NCI-H146 treated with DMSO at 0.1 percent for 48 hours (cell line): Measurements from ENCODE around the gene CPNE5.
A peak's percentile ranks its signal among the peaks of the same experiment; 100 is the strongest.

Source experiments
- DNase-seq: peaks from one replicate; lab custom pipeline; 2025; ENCODE audit not compliant: unreplicated experiment; lab: John Stamatoyannopoulos, UW

CPNE5 gene

DNA sequence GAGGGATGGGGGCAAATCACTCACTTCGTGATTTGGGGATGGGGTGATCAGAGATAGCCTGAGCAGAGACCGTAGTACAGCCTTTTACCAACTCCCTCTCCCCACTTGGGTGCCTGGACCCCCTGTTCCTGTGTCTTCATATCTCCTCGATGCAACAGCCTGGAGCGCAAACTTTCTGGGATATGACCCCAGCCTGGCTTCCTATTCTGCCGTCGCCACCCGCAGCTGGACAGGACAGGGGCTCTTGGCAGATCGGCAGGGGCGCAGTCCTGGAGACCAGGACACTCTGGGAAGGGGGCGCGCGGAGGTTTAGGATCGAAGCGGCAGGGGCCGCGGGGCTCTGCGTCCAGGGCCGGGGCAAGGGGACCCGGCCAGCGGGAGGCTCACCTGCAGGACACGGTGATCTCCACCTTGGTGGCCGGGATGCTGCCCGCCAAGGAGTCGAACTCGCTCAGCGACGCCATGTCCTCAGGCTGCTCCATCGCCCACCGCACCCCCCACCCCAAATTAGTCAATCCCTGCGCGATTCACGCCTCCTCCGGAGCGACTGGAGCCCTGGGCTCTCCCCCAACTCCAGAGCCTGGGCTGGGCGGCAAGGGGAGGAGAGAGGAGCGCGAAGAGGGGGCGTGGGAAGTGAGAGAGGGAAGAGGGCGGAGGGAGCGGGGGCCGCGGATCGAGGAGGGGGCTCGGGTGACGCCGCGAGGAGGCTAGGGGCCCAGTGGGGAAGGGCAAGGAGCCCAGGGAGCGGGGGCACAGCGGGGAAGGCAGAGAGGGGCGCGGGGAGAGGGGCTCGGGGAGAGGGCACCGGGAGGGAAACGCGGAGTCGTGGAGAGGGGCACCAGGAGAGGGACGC is at the start of gene CPNE5:
TSS of gene CPNE5 (minus strand) at position 549 of the 853 bp plus-strand sequence. CDS start at position 482, 67 bp downstream.
- DNase-seq = no peak

DNA sequence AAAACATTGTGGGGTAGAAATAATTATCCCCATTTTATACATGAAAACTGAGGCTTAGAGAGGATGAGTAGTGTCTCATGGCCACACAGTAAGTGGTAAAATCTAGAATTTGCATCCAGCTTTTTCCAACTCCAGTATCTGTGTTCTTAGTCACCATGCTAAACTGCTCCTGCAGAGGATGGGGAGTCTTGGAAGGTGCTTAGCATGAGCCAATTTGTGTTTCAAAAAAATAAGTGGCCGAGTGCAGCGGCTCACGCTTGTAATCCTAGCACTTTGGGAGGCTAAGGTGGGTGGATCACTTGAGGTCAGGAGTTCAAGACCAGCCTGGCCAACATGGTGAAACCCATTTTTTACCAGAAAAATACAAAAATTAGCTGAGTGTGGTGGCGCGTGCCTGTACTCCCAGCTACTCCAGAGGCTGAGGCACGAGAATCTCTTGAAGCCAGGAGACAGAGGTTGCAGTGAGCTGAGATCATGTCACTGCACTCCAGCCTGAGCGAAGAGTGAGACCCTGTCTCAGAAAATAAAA is 48.9 kb upstream of the CPNE5 start:
- no peak for DNase-seq

DNA sequence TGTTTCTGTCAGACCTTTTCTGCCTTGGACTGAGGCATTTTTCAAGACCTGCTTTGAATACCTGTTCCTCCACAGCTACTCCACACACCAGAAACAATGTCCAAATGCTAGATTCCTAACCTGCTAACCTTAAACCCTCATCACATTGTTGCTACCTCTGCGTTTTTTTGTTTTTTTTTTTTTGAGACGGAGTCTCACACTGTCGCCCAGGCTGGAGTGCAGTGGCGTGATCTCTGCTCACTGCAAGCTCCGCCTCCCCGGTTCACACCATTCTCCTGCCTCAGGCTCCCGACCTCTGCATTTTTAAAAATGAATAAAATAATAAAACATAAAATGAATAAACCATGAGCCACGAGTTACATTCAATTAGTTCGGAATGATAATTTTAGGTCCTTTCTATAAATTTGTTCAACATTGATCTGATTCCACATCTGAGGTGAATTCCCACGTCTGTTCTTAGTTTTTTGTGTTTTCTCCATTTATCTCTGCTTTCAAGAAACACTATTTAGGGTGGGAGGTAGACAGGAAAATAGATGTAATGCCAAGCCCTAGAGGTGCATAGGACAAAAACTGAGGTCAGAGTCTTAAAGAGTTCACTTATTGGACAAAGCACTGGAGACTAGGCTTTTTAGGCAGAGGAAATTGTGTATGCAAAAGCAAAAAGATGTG is 47.8 kb upstream of the CPNE5 start:
- no peak for DNase-seq

DNA sequence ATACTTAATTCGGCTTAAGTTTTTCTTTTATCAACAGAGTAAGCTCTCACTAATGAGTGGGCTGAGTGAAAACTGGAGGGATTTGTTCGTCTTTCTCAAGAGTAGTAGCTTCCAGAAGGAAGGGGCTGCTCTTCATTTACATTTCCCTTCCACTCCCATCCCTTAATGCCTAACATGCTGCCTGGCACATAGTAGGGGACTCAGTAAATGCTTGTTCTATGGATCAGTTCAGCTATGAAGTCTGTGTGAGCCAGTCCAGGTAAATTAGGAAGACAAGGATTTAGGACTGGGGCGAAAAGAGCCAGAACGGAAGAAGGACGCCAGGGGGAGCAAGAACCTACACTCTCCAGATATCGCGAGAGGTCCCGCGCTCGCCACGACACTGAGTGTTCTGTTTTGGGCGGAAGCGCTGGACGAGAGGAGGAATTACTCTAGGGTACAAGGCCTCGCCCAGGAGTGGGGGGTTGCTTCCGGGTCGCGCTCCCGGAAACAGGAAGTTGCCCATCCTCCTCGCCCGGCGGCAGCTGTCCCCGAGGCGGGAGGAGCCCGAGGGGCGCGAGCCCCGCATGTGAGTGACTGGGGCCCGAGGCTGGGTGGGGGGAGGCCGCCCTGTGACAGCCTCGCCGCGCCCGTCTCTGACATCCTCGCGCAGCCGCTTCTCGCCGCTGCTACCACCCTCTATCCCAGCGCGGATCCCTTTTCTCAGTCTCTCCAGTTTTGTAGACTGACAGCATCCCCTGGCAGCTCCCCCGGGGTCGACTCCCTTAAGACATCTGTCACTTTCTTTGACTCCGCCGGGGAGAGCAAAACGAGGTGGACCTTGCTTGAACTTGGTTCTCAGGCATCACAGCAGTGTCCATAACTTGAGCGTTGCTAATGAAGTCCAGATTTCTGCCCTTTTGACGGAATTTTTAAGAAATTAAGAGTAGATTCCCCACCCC is 46.5 kb upstream of the CPNE5 start, which contains the start of gene C6orf89:
TSS of gene C6orf89 (plus strand) at position 492 of the 941 bp plus-strand sequence. CDS start 13,493 bp downstream, outside the sequence.
- peak; percentile 93 for DNase-seq

DNA sequence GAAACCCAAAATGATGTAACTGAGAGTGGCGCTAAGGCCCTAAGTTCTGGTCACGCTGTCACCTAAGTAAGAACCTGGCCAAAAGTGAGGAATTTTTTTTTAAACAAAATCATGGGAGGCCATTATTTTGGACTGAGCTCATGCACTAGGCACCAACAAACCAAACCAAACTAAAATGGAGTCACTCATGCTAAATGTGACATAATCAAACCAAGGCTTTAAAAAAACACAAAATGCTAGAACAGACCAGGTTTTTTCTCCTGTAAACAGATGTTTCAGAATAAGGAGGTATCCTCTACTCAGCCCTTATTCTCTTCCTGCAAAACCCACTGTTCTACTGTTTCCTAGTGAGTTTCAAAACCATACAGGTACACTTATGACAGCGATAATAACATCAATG is 45.4 kb upstream of the CPNE5 start:
- no peak for DNase-seq

DNA sequence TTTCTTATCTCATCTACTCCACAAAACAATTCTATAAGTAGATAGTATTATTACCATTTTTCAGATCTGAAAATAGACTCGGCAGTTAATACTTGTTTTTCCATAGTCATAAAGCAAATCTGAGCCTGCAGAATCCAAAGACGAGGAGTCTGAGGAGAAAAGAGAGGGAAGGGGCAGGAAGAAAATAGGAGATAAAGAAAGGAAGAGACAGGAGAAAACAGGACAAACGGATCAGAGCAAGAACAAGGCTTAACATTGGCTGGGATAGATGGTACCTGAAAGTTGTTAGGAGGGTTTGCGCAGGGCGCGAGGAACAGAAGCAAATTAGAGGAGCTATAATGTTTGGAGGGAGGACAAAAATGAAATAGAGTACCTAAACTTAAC is 36.0 kb upstream of the CPNE5 start:
- DNase-seq = no peak

DNA sequence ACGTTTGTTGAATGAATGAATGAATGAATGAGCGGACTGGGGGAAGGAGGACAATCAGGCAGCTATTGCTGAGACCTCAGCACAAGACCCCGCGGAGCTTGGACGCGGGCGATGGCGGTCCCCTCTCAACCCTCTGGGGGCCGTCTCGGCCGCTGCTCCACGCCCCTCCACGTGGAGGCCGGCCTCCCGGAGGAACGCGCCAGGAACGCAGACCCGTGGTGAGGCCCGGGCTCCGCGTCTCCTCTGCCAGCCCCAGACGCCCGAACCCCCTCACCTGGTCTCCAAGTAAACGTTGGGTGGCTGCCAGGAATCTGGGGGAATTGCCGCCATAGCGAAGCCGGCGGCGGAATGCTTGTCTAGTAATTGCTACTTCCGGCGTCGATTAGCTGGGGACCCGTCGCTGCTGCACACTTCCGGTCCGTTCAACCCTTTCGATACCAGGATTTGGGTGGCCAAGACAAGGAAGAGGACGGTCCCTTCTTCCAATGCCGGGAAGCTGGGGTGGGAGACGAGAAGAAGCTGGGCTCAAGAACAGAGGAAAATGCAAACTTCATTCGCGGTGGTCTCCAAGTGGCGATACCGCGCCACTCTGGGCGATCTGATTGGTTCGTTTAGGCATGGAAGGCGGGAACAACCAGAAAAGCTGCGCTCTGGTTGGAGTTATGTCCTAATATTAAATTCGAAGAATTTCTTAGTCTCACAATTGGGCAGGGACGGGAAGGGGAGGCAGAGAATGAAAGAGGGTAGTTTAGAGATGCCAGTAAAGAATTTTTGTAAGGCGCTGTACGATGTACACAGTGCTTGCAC is 35.4 kb upstream of the CPNE5 start, which contains the start of gene PPIL1:
TSS of gene PPIL1 (minus strand) at position 361 of the 807 bp plus-strand sequence. CDS start at position 330, 31 bp downstream.
- DNase-seq = peak; percentile 94

DNA sequence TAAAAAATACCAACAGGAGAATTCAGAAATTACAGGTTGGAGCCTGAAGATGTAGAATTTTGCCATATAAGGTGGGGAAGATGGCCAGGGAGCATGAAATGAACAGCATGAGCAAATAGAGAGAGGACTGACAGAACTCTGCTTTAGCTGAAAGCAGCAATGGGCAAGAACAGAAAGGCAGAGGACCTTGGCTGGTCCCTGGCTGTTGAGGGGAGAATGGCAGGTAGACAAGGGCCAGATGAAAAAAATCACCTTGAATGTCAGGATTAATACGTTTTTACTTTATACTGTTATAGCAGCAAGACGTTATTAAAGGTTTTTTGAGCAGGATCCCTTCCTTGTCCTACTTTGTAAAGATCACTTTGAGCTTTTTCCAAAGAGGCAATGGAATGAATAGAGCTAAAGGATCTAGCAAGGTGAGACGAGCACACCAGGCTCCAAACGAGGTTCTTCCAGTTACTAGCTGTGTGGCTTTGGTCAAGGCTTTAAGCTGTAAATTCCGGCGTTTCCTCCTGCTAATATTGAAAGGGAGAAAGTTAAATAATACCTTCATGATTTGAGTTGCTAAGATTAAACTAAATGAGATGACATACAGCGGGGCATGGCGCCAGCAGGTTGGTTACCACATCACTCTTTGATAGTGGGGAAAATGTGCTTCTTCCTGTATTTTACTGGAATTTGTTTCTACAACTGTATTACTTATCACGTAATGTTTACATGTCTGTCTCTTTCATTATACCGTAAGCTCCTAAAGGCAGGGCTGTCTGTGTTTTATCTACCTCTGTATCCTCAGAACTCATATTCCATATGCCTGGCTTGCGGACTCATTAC is 34.6 kb upstream of the CPNE5 start:
- peak; percentile 22 for DNase-seq

DNA sequence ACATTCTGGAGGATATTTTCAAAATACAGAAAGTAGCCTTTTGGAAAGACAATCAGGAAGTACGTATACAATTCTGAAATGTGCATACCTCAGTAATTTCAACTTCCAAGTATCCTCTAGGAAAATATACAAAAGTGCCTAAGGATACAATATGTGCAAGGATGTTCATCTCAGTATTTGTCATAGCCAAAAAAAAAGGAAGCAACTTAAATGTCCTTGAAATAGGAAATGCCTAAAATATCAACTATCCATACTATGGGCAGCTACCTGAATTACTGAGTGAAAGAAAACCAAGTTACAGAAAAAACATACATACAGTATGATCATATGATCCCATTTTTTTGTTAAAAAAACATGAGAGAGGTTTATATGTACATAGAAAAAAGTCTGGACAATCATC is 33.9 kb upstream of the CPNE5 start:
- no peak for DNase-seq

DNA sequence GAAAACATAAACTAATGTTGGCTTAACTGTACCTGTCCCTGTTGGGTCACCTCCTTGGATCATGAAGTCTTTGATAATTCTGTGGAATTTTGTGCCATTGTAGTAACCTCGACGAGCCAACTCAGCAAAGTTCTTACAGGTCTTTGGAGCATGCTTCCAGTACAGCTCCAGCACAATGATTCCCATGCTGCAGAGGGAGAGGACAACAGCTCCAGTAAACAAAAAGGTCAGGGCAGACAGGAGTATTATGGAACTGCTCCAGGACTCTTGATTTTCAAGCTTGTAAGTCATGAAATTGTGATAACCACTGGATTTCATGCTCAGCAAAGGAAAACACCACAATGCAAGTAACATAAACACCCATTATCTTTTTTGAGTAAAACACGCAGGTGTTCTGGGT is 32.4 kb upstream of the CPNE5 start:
- DNase-seq = no peak

DNA sequence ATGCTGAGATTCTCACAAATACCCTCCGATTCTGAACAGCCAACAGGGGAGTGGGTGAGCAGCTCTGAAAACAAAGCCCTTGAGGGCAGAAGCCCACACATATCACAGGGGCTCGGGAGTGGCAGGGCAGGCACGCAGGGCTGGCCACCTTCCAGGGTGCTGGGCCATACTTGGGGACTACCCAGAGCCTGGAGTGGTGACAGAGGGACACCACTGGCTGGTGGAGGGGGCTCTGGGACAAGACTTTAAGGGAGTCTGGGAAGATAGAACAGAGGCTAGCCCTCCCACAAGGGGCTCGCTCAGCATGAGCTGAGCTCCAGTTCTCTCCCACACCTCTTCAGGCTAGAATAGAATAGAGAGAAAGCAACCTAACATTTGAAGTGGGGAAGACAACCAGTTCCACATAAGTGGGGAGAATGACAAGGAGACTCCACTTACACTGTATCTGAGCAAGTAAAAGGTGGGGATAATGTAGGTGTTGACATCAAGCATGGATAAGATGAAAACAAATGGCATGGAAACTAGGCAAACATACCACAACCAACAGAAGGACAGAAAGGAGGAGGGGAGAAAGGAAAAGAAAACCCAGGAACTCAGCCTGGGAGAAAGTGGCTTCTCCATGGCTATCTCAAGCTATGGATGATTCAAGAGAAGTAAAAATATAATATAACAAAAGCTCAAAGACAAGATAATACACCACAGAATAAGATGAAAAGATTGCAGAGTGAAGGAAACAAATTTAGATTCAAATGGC is 28.4 kb upstream of the CPNE5 start:
- no peak for DNase-seq

DNA sequence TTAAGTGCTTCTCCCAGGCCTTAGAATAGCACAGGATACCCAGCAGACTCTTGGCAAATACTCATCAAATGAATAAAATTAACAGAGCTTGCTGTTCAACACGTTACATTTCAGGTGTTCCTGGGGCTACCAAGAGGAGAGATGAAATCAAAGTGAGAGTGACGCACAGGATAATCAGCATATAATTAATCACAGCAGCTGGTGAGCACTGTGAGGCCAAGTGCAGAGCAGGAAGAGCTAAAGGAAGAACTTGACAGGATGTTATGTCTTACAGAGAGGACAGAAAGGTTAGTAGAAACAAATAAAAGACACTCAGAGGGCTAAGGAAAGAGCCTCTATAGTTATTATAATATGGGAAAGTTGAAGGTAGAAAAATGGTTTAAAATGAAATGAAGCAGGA is 26.6 kb upstream of the CPNE5 start:
- DNase-seq = peak; percentile 24

DNA sequence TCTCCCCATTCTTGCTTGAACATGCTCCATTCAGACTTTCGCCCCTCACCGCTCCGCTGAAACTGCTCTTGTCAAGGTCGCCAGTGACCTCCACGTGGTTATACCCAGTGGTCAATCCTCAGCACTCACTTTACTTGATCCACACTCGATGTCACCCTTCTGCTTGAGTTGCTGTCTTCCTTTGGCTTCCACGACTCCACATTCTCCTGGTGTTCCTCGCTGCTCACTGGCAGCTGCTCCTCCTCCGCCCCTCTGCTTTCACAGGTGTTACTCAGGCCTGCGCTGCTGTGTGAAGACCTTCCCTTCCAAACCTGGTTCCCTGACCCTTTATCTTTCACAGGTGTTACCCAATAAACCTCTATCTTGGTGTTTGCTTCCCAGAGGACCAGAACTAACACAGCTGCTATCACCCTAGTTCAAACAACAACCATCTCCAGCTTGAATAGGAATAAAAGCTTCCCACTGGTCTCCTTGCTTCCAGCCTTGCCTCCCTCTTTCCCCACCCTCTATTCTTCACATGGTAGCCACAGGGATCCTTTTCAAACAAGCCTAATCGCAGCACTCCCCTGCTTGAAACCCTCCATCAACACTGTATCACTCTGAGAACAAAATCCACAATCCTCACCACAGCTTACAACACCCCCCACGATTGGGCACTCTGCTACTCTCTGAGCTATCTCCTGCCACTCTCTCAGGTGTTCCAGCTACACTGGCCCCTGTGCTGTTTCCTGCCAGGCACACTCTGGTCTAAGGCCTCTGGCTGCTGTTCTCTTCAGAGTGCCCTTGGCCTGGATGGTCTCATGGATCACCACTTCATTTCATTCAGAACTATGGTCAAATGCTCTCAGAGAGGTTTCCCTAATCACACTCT is 24.7 kb upstream of the CPNE5 start:
- peak; percentile 98 for DNase-seq

DNA sequence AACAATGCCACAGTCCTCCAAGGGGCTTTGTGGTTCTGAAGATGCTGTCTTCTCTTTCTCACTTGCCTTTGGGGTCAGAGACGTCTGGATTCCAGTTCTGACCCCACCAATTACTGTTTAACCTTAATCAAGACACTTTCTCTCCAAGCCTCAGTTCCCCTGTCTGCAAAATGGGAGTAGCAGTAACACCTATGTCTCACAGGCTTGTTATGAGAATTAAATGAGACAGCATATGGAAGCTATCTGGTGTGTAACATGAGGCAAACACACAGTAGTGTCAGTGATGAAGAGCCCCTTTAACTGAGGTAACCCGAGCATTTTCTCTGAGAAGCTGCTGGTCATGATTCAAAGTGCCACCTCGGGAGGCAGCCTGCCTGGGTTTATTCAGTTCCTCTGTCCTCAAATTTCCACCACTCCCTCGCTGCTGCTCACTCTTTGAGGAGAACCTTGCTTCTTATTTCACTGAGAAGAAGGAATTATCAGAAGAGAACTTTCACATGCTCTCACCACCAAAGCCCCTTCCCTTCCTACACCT is 23.7 kb upstream of the CPNE5 start:
- no peak for DNase-seq

DNA sequence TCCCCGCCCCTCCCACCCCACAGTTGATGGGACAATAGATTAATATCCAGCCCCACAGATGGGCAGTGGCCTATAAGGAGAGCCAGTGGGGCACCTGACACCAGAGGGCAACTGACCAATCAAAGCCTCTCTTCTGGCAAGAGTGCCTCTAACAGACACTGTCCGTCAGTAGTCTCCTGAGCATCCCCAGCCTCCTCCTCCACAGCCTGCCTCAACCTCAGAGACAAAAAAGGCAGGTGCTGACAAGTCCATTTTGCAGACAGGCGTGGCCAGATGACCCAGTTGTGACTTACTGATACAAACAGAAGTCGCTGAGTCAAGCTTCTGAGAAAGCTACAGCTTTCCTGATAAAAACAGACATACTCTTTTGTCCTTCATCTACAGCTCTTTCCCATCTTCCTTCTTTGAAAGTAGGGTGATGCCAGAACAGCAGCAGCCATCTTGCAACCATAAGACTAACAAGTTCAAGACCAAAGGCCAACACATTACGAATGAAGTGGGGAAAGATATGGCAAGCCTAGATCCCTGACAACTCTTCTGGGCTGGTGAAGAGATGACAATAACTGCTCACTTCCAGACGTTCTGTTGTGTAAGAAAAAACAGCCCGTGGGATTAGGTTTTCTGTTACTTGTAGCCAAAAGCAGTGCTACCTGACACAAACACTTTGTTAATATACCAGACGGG is 23.1 kb upstream of the CPNE5 start:
- DNase-seq = no peak

DNA sequence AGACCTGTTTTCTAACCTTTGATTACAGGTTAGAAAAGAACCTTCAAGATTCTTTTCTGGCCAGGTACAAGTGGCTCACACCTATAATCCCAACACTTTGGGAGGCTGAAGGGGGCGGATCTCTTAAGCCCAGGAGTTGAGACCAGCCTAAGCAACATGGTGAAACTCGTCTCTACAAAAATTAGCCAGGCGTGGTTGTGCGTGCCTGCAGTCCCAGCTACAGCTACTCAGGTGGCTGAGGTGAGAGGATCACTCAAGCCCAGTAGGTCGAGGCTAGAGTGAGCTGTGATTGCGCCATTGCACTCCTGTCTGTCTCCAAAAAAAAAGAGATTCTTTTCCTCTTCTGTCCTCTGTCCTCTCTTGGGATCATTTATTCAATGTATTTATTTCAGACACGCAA is 20.9 kb upstream of the CPNE5 start:
- no peak for DNase-seq
